Loucy (cell line): ENCODE measurements around the gene PTGDS.

Experiments used
- H2AFZ ChIP-seq: fragments of 200-600 bp; sonication (generic); 2 replicates; pipeline ENCODE4 v1.6.0; 2016; ENCODE audit warnings: antibody characterized with exemption, mild to moderate bottlenecking, low read length, moderate library complexity
- H3F3A ChIP-seq: fragments of 200-600 bp; 2 replicates; pipeline ENCODE4 v1.6.0; 2016; ENCODE audit warnings: antibody characterized with exemption, low read depth, mild to moderate bottlenecking
- H3K27me3 ChIP-seq: fragments of 200-600 bp; sonication (generic); 2 replicates; pipeline ENCODE4 v1.6.1; 2014; ENCODE audit warnings: low read length, mild to moderate bottlenecking; ENCODE audit not compliant: insufficient read depth, poor library complexity, severe bottlenecking
- H3K36me3 ChIP-seq: fragments of 200-600 bp; sonication (generic); 2 replicates; pipeline ENCODE4 v1.6.1; 2016; ENCODE audit warnings: low read length; ENCODE audit not compliant: insufficient read depth
- H3K4me1 ChIP-seq: fragments of 200-600 bp; sonication (generic); 2 replicates; pipeline ENCODE4 v1.5.1; 2014; ENCODE audit warnings: low read length, mild to moderate bottlenecking; ENCODE audit not compliant: insufficient read depth, poor library complexity, severe bottlenecking
- H3K4me2 ChIP-seq: fragments of 200-600 bp; sonication (generic); 2 replicates; pipeline ENCODE4 v1.6.0; 2014; ENCODE audit warnings: antibody characterized with exemption, low read length, low read depth, mild to moderate bottlenecking; ENCODE audit not compliant: poor library complexity, severe bottlenecking
- H3K4me3 ChIP-seq: fragments of 200-600 bp; sonication (generic); 2 replicates; pipeline ENCODE4 v1.5.1; 2014; ENCODE audit warnings: low read length, mild to moderate bottlenecking, mixed read lengths; ENCODE audit not compliant: poor library complexity, severe bottlenecking
- H3K79me2 ChIP-seq: fragments of 200-600 bp; sonication (generic); 2 replicates; pipeline ENCODE4 v1.6.1; 2014; ENCODE audit warnings: low read length; ENCODE audit not compliant: insufficient read depth
- H3K9ac ChIP-seq: fragments of 200-600 bp; sonication (generic); 2 replicates; pipeline ENCODE4 v1.6.0; 2014; ENCODE audit warnings: mild to moderate bottlenecking, low read depth, low read length, moderate library complexity; ENCODE audit not compliant: poor library complexity, severe bottlenecking
- H3K9me2 ChIP-seq: fragments of 200-600 bp; sonication (generic); replicated peaks from 2 replicates; pipeline ENCODE4 v1.6.1; 2016; ENCODE audit warnings: low read depth, low read length, mixed read lengths
- H3K9me3 ChIP-seq: fragments of 200-600 bp; sonication (generic); 2 replicates; pipeline ENCODE4 v1.6.1; 2014; ENCODE audit warnings: mild to moderate bottlenecking, antibody characterized with exemption, low read length, low read depth; ENCODE audit not compliant: insufficient read depth
- H4K20me1 ChIP-seq: fragments of 200-600 bp; sonication (generic); 2 replicates; pipeline ENCODE4 v1.6.0; 2014; ENCODE audit warnings: antibody characterized with exemption, low read length, mild to moderate bottlenecking; ENCODE audit not compliant: insufficient read depth, poor library complexity, severe bottlenecking
- CTCF ChIP-seq: fragments of 200-600 bp; sonication (generic); conservative IDR thresholded peaks from 2 replicates; pipeline ENCODE4 v1.5.1; 2014; ENCODE audit warnings: mild to moderate bottlenecking, antibody characterized with exemption, low read length
- EZH2phosphoT487 ChIP-seq: fragments of 200-600 bp; IDR thresholded peaks from 2 replicates; pipeline ENCODE4 v1.6.1; 2018; ENCODE audit warnings: antibody characterized with exemption, mild to moderate bottlenecking, moderate library complexity, borderline replicate concordance

PTGDS gene

GRCh38 chr9:136940526-136941230 lies 36.6 kb upstream of the PTGDS start:
- Histone ChIP-seq H3K27me3 (no peaks in the 10 kb centered on the region), H3K4me2 (no peak overlapping the region), H3K79me2 (peaks cover 26% of the 10 kb centered on the region), H3K4me3 (no peak overlapping the region), H3K9me3 (no peaks in the 10 kb centered on the region), H2AFZ (no peak overlapping the region), H3K4me1 (peaks cover 12% of the 10 kb centered on the region), H3K9me2 (no peaks in the 10 kb centered on the region), H4K20me1 (peaks cover 29% of the 10 kb centered on the region), H3K9ac (no peak overlapping the region), H3K36me3 (peaks cover 24% of the 10 kb centered on the region; the same call in 1 of the 2 replicates), H3F3A (no peaks in the 10 kb centered on the region)
- TF ChIP-seq EZH2phosphoT487 = no peak
- TF ChIP-seq CTCF = no peak

GRCh38 chr9:136941231-136942111 lies 35.8 kb upstream of the PTGDS start:
- Histone ChIP-seq H3F3A (no peaks in the 10 kb centered on the region), H2AFZ (no peak overlapping the region), H3K36me3 (peaks cover 24% of the 10 kb centered on the region; the same call in 1 of the 2 replicates), H3K4me3 (no peak overlapping the region), H3K9me2 (no peaks in the 10 kb centered on the region), H3K9ac (no peak overlapping the region), H3K79me2 (peaks cover 26% of the 10 kb centered on the region), H3K4me1 (peaks cover 12% of the 10 kb centered on the region), H3K9me3 (no peaks in the 10 kb centered on the region), H3K27me3 (no peaks in the 10 kb centered on the region), H4K20me1 (peaks cover 29% of the 10 kb centered on the region), H3K4me2 (no peak overlapping the region)
- no peak for TF ChIP-seq EZH2phosphoT487
- no peak for TF ChIP-seq CTCF

GRCh38 chr9:136942112-136942880 lies 35.0 kb upstream of the PTGDS start:
- Histone ChIP-seq H3K27me3 (no peaks in the 10 kb centered on the region), H3K4me1 (peaks cover 12% of the 10 kb centered on the region), H3K36me3 (peaks cover 24% of the 10 kb centered on the region; the same call in 1 of the 2 replicates), H3K4me3 (peak overlapping the region; percentile 98), H2AFZ (no peak overlapping the region), H3F3A (no peaks in the 10 kb centered on the region), H3K79me2 (peaks cover 26% of the 10 kb centered on the region), H3K9ac (no peak overlapping the region), H3K4me2 (peak overlapping the region; percentile 94), H4K20me1 (peaks cover 29% of the 10 kb centered on the region), H3K9me2 (no peaks in the 10 kb centered on the region), H3K9me3 (no peaks in the 10 kb centered on the region)
- no peak for TF ChIP-seq EZH2phosphoT487
- no peak for TF ChIP-seq CTCF
